ENCODE results near the gene KLHL3.

Gene KLHL3

DNA sequence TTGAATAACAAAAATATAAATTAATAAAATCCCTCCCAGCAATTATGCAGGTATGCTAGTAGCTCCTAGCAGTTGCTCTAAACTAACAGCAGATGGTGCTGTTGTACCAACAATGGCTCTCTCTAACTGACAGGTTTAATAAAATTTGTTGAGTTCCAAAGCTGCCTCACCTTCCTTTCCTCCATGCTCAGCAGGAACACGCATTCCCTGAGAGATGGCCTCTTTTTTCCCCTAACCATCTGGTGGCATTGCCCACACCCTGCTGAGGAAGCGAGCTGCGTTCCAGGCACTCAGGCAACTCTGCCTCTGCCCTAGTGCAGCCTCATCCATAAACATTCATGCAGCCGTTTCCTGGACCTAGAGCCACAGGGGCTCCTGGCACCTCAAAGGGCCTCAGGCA lies 106.2 kb downstream of the KLHL3 start:
- TF ChIP-seq, protein P1, sequence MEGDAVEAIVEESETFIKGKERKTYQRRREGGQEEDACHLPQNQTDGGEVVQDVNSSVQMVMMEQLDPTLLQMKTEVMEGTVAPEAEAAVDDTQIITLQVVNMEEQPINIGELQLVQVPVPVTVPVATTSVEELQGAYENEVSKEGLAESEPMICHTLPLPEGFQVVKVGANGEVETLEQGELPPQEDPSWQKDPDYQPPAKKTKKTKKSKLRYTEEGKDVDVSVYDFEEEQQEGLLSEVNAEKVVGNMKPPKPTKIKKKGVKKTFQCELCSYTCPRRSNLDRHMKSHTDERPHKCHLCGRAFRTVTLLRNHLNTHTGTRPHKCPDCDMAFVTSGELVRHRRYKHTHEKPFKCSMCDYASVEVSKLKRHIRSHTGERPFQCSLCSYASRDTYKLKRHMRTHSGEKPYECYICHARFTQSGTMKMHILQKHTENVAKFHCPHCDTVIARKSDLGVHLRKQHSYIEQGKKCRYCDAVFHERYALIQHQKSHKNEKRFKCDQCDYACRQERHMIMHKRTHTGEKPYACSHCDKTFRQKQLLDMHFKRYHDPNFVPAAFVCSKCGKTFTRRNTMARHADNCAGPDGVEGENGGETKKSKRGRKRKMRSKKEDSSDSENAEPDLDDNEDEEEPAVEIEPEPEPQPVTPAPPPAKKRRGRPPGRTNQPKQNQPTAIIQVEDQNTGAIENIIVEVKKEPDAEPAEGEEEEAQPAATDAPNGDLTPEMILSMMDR (IDR thresholded peaks at IDR 0.05; ENCODE audit: insufficient read depth, low read length, missing control alignments) = peak; percentile 60
- POLR2A ChIA-PET = interaction anchor here (0.6 kb wide), 1 partner anchor 124 kb away, joined by 3 read pairs; no protein-coding TSS in a partner anchor

DNA sequence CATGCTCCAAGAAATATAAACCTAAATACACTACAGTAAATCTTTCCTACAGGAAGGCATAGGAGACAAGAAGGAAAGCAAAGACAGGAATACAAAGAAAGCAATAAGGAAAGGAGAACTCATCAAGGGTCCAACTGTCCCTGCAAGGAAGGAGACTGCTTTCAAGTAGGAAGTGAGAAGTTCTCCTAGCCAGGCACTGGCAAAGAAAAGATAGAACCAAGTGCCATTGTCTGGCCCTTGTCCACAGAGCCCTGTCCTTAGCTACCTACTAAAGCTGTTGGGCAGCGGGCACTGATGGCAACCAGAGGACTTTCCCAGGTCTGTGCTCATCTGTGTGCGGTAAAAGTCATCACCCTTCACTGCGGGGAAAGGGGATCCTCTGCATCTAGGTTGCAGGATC lies 108.2 kb downstream of the KLHL3 start:
- CTCF ChIA-PET = interaction anchor here (1.1 to 25.7 kb wide), 6 partner anchors 14 to 439 kb away, joined by 3 to 748 read pairs (median 8); partner anchors contain the start of gene KLHL3
- H3K4me3 ChIP-seq (ENCODE audit: low read depth, low read length) = no peak overlapping the region
- DNase-seq (ENCODE audit: low read depth, low spot score) = no peak
- POLR2A ChIA-PET = no interaction called here
- TF ChIP-seq, protein P1 (IDR thresholded peaks at IDR 0.05; ENCODE audit: insufficient read depth, low read length, missing control alignments) = no peak

More for the DNA sequence above, 106.2 kb downstream of the KLHL3 start:
- DNase-seq (ENCODE audit: low read depth, low spot score) = no peak
- H3K4me3 ChIP-seq (ENCODE audit: low read depth, low read length) = no peak overlapping the region
- CTCF ChIA-PET = interaction anchor here (0.5 to 25.7 kb wide), 47 partner anchors 9 to 950 kb away, joined by 3 to 748 read pairs (median 4); partner anchors contain the start of genes FAM13B, KLHL3 and NME5

DNA sequence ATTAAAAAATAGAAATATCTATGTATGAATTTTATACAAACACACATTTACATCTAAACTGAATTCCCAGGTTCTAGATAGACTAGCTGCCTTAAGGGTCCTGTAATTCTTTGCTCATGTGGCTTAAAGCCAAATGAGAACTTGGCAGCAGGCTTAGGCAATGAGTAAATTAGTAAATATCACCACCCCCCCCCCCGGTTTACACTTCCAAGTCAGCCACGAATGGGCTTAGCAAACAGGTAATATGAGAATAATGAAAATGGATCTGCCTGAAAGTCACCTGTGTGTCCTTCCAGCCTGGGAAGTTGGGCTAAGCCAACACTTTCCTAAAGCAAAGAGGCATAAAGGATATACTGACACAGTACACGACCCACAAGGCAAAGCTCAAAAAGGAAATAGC lies 108.6 kb downstream of the KLHL3 start:
- no peak for DNase-seq (ENCODE audit: low read depth, low spot score)
- no peak overlapping the region for H3K4me3 ChIP-seq (ENCODE audit: low read depth, low read length)
- POLR2A ChIA-PET = no interaction called here
- CTCF ChIA-PET = interaction anchor here (1.1 to 25.7 kb wide), 6 partner anchors 14 to 440 kb away, joined by 3 to 748 read pairs (median 8); partner anchors contain the start of gene KLHL3
- TF ChIP-seq, protein P1 (IDR thresholded peaks at IDR 0.05; ENCODE audit: insufficient read depth, low read length, missing control alignments) = no peak

DNA sequence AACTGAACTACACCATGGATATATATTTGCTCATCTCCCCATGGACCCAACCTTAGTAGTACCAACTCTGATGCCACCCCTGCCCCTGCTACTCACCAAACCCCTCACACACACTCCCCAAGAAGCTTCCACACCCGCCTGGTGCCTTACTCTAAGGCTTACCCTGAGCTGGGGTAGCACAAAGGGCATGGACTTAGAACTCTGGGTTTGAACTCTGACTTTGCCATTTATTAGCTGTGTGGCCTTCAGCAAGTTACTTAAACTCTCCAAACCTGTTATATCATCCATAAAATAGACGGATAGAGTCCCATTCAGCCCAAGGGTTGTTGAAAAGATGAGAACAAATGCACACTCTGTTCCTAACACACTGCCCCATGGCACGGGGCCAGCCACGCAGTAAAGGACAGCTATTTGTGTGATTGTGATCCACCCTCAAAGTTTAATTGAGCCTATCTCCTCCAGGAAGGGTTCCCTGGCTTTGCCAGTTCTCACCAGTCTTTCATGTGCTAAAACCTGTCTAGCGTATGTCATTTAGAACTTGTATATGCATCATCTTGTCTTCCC lies 111.0 kb downstream of the KLHL3 start:
- CTCF ChIA-PET = interaction anchor here (0.9 to 25.7 kb wide), 2 partner anchors 10 to 116 kb away, joined by 4 to 748 read pairs; partner anchors contain the start of gene KLHL3
- TF ChIP-seq, protein P1 (IDR thresholded peaks at IDR 0.05; ENCODE audit: insufficient read depth, low read length, missing control alignments) = no peak
- H3K4me3 ChIP-seq (ENCODE audit: low read depth, low read length) = no peak overlapping the region
- POLR2A ChIA-PET = no interaction called here
- no peak for DNase-seq (ENCODE audit: low read depth, low spot score)

DNA sequence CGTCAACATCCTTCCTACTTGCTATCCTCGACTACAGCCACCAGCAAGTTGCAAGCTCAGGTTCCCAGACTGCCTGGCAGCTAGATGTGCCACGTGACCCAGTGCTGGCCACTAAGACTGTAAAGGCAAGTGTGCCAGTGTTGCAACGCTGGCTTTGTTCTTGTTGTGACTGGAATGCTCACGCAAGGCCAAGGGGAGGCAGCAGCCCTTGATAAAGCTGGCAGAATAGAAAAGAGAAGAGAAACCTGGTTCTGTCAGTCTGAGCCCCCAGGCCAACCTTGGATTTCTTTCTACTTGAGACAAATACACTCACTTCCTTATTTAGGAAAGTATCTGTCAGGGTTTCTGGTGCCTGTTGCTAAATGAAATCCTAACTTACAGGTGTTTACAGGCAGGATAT lies 113.0 kb downstream of the KLHL3 start:
- ChIA-PET CTCF (interaction anchor here (0.9 to 25.7 kb wide), 7 partner anchors 9 to 302 kb away, joined by 3 to 748 read pairs (median 4); partner anchors contain the start of gene KLHL3), POLR2A (no interaction called here)
- H3K4me3 ChIP-seq (ENCODE audit: low read depth, low read length) = no peak overlapping the region
- TF ChIP-seq, protein P1 (IDR thresholded peaks at IDR 0.05; ENCODE audit: insufficient read depth, low read length, missing control alignments) = no peak
- no peak for DNase-seq (ENCODE audit: low read depth, low spot score)
